GM23338 (cell line): ENCODE results near the gene TLE1. TPM values are rescaled to one million over a fixed set of nuclear protein-coding genes. Genes with fewer than 3 reads are reported as not detected.

ENCODE experiments used
- ATAC-seq: fragments of 200-7000 bp; cut with Tn5 transposase; 3 replicates; pipeline ENCODE4 v1.9.1; 2020
- DNase-seq: peaks from one replicate; pipeline ENCODE4 v3.0.0-alpha.2; 2015; ENCODE audit warnings: low spot score
- H2AFZ ChIP-seq: fragments of 200-600 bp; sonication (generic); 2 replicates; pipeline ENCODE4 v1.8.0; 2016; ENCODE audit warnings: antibody characterized with exemption, mild to moderate bottlenecking, moderate library complexity
- H3F3A ChIP-seq: fragments of 200-600 bp; sonication (generic); replicated peaks from 2 replicates; pipeline ENCODE4 v1.8.0; 2017; ENCODE audit warnings: antibody characterized with exemption, mixed run types, low read depth
- H3K27ac ChIP-seq: fragments of 200-600 bp; sonication (generic); 2 replicates; pipeline ENCODE4 v1.6.1; 2016; ENCODE audit warnings: low read depth
- H3K27me3 ChIP-seq: fragments of 200-600 bp; sonication (generic); 2 replicates; pipeline ENCODE4 v1.8.0; 2016; ENCODE audit warnings: mild to moderate bottlenecking, mixed run types, moderate library complexity; ENCODE audit not compliant: insufficient read depth
- H3K36me3 ChIP-seq: fragments of 200-600 bp; sonication (generic); 2 replicates; pipeline ENCODE4 v1.8.0; 2016; ENCODE audit warnings: mild to moderate bottlenecking; ENCODE audit not compliant: insufficient read depth
- H3K4me1 ChIP-seq: fragments of 200-600 bp; sonication (generic); 2 replicates; pipeline ENCODE4 v1.8.0; 2016; ENCODE audit warnings: mild to moderate bottlenecking, moderate library complexity; ENCODE audit not compliant: insufficient read depth
- H3K4me2 ChIP-seq: fragments of 200-600 bp; sonication (generic); 2 replicates; pipeline ENCODE4 v1.7.1; 2017; ENCODE audit warnings: mixed run types
- H3K4me3 ChIP-seq: fragments of 200-600 bp; sonication (generic); 2 replicates; pipeline ENCODE4 v1.6.1; 2016; ENCODE audit warnings: mixed run types
- H3K79me2 ChIP-seq: fragments of 200-600 bp; sonication (generic); replicated peaks from 2 replicates; pipeline ENCODE4 v1.8.0; 2017; ENCODE audit warnings: mild to moderate bottlenecking; ENCODE audit not compliant: insufficient read depth
- H3K9me2 ChIP-seq: fragments of 200-600 bp; sonication (generic); 2 replicates; pipeline ENCODE4 v1.8.0; 2017; ENCODE audit not compliant: insufficient read depth
- H4K20me1 ChIP-seq: fragments of 200-600 bp; sonication (generic); replicated peaks from 2 replicates; pipeline ENCODE4 v1.8.0; 2017; ENCODE audit warnings: mild to moderate bottlenecking; ENCODE audit not compliant: insufficient read depth
- H3K27ac Mint-ChIP-seq: 2 replicates; pipeline ENCODE4 v1.8.0; 2020; ENCODE audit warnings: inconsistent platforms, mild to moderate bottlenecking, moderate library complexity, mixed read lengths
- H3K27me3 Mint-ChIP-seq: 3 replicates; pipeline ENCODE4 v1.8.0; 2022; ENCODE audit warnings: low read depth, mild to moderate bottlenecking, moderate library complexity, mixed read lengths, inconsistent platforms; ENCODE audit not compliant: insufficient read depth, poor library complexity
- H3K36me3 Mint-ChIP-seq: 3 replicates; pipeline ENCODE4 v1.8.0; 2021; ENCODE audit warnings: low read depth, mild to moderate bottlenecking, inconsistent platforms, moderate library complexity, mixed read lengths
- H3K4me1 Mint-ChIP-seq: 3 replicates; pipeline ENCODE4 v1.8.0; 2020; ENCODE audit warnings: mild to moderate bottlenecking, inconsistent platforms, mixed read lengths
- H3K4me3 Mint-ChIP-seq: 3 replicates; pipeline ENCODE4 v1.8.0; 2021; ENCODE audit warnings: moderate library complexity, mild to moderate bottlenecking, inconsistent platforms, mixed read lengths
- H3K9me3 Mint-ChIP-seq: 3 replicates; pipeline ENCODE4 v1.8.0; 2020; ENCODE audit warnings: moderate library complexity, mild to moderate bottlenecking, inconsistent platforms, mixed read lengths
- CREB1 ChIP-seq: fragments of 250-450 bp; sonication (Bioruptor Pico); IDR thresholded peaks from 2 replicates; pipeline ENCODE4 v1.5.0; 2020; ENCODE audit warnings: low read depth, mild to moderate bottlenecking, moderate library complexity
- EZH2 ChIP-seq: fragments of 200-600 bp; sonication (generic); IDR thresholded peaks from one replicate; pipeline ENCODE4 v1.8.0; 2017; ENCODE audit warnings: antibody characterized with exemption, mild to moderate bottlenecking, low read depth; ENCODE audit not compliant: unreplicated experiment
- EZH2phosphoT487 ChIP-seq: fragments of 200-600 bp; sonication (generic); IDR thresholded peaks from one replicate; pipeline ENCODE4 v1.8.1; 2018; ENCODE audit warnings: antibody characterized with exemption; ENCODE audit not compliant: unreplicated experiment
- JUNB ChIP-seq: IDR thresholded peaks from one replicate; pipeline ENCODE4 v1.6.1; 2016; ENCODE audit warnings: antibody characterized with exemption; ENCODE audit not compliant: unreplicated experiment
- NANOG ChIP-seq: IDR thresholded peaks from 2 replicates; pipeline ENCODE4 v1.6.1; 2016; ENCODE audit warnings: antibody characterized with exemption, borderline replicate concordance
- POLR2AphosphoS5 ChIP-seq: IDR thresholded peaks from 2 replicates; pipeline ENCODE4 v1.6.1; 2016; ENCODE audit warnings: antibody characterized with exemption, low read depth
- STAT1 ChIP-seq: IDR thresholded peaks from one replicate; pipeline ENCODE4 v1.6.1; 2016; ENCODE audit warnings: antibody characterized with exemption; ENCODE audit not compliant: unreplicated experiment
- ZNF114 ChIP-seq: fragments of 250-450 bp; sonication (Bioruptor Pico); IDR thresholded peaks from 2 replicates; pipeline ENCODE4 v1.5.0; 2020; ENCODE audit warnings: mild to moderate bottlenecking, moderate library complexity
- ZNF331 ChIP-seq: fragments of 250-450 bp; sonication (Bioruptor Pico); IDR thresholded peaks from 2 replicates; pipeline ENCODE4 v1.5.0; 2020; ENCODE audit warnings: low read depth, mild to moderate bottlenecking, moderate library complexity
- polyA plus RNA-seq: library from polyadenylated mRNA; unstranded; fragments of >200 nt; fragmentation: Nextera tagmentation; extraction: Ambion mirVana; gene quantifications from 2 replicates; pipeline ENCODE4 v1.2.1, GENCODE V29; 2016
- total RNA-seq: library from RNA; depleted of rRNA; stranded (reverse); fragments of >200 nt; shearing (Covaris generic); gene quantifications from 2 replicates; pipeline ENCODE4 v1.2.3, GENCODE V29; 2014
- TF ChIP-seq, protein P1 (sequence below): IDR thresholded peaks from one replicate; pipeline ENCODE4 v1.6.1; 2018; ENCODE audit warnings: antibody characterized with exemption; ENCODE audit not compliant: unreplicated experiment
- TF ChIP-seq, protein P2 (sequence below): IDR thresholded peaks from 2 replicates; pipeline ENCODE4 v1.6.1; 2016; ENCODE audit warnings: antibody characterized with exemption
- TF ChIP-seq, protein P3 (sequence below), 2 experiments: fragments of 200-600 bp in 1 of 2; sonication (generic) in 1 of 2; conservative IDR thresholded peaks; 2 replicates each; pipeline versions ENCODE4 v1.5.1 to v1.6.1; 2016 to 2017; ENCODE audit warnings: antibody characterized with exemption in 2 of 2, low read depth in 2 of 2, mild to moderate bottlenecking in 2 of 2, moderate library complexity in 1 of 2
- TF ChIP-seq, protein P4 (sequence below): fragments of 250-450 bp; sonication (Bioruptor Pico); IDR thresholded peaks from 2 replicates; pipeline ENCODE4 v1.5.0; 2020; ENCODE audit warnings: mild to moderate bottlenecking, moderate library complexity

TLE1 gene
- total and polyA plus RNA-seq, 2 experiments from 2014 or later = 58.1 to 132 TPM

DNA sequence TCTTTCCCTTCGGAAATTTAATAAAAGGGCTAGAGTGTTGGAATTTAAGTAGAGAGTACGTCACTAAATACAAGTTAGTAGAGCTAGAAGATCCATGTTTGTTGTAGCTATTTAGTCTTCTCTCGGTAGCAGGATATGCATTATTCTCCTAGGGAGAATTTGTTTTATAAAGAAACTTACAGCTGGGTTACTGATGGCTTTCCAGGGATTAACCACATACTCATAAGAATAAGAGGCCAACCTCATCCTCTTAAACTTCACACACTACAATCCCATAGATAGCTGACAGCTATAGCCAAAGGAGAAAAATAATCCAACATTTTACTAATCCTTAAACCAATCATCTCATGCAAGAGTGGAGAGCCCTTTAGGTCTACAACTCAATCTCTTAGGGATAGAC, 43.0 kb downstream of the TLE1 start:
- peaks cover 59% of the 10 kb centered on the region for H3K4me1 Mint-ChIP-seq
- H3F3A ChIP-seq = 0 out of 2 replicates have a peak, but pooled peaks cover 11% of the 10 kb centered on the region

More for the DNA sequence above, 43.0 kb downstream of the TLE1 start:
- Histone ChIP-seq H3K79me2 (peaks cover 99% of the 10 kb centered on the region), H3K4me2 (peak overlapping the region; percentile 54), H3K9me2 (no peaks in the 10 kb centered on the region), H3K4me1 (peaks cover 63% of the 10 kb centered on the region), H4K20me1 (peaks cover 44% of the 10 kb centered on the region), H3K36me3 (peaks cover 4% of the 10 kb centered on the region; the same call in 1 of the 2 replicates), H2AFZ (no peak overlapping the region), H3K27me3 (no peaks in the 10 kb centered on the region), H3K27ac (peak overlapping the region; percentile 8), H3K4me3 (peak overlapping the region; percentile 11)
- no peaks in the 10 kb centered on the region; the same call in 2 of the 3 replicates for H3K9me3 Mint-ChIP-seq
- ATAC-seq (peak; percentile 55), DNase-seq (peak; percentile 31)
- H3K36me3 Mint-ChIP-seq = peaks cover 57% of the 10 kb centered on the region
- peak overlapping the region; percentile 81 for H3K27ac Mint-ChIP-seq
- H3K27me3 Mint-ChIP-seq = peaks cover 12% of the 10 kb centered on the region
- H3K4me3 Mint-ChIP-seq = peak overlapping the region; percentile 59
- TF ChIP-seq, protein P1, sequence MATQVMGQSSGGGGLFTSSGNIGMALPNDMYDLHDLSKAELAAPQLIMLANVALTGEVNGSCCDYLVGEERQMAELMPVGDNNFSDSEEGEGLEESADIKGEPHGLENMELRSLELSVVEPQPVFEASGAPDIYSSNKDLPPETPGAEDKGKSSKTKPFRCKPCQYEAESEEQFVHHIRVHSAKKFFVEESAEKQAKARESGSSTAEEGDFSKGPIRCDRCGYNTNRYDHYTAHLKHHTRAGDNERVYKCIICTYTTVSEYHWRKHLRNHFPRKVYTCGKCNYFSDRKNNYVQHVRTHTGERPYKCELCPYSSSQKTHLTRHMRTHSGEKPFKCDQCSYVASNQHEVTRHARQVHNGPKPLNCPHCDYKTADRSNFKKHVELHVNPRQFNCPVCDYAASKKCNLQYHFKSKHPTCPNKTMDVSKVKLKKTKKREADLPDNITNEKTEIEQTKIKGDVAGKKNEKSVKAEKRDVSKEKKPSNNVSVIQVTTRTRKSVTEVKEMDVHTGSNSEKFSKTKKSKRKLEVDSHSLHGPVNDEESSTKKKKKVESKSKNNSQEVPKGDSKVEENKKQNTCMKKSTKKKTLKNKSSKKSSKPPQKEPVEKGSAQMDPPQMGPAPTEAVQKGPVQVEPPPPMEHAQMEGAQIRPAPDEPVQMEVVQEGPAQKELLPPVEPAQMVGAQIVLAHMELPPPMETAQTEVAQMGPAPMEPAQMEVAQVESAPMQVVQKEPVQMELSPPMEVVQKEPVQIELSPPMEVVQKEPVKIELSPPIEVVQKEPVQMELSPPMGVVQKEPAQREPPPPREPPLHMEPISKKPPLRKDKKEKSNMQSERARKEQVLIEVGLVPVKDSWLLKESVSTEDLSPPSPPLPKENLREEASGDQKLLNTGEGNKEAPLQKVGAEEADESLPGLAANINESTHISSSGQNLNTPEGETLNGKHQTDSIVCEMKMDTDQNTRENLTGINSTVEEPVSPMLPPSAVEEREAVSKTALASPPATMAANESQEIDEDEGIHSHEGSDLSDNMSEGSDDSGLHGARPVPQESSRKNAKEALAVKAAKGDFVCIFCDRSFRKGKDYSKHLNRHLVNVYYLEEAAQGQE = no peak
- TF ChIP-seq ZNF331 = no peak
- TF ChIP-seq JUNB = no peak
- TF ChIP-seq, protein P2, sequence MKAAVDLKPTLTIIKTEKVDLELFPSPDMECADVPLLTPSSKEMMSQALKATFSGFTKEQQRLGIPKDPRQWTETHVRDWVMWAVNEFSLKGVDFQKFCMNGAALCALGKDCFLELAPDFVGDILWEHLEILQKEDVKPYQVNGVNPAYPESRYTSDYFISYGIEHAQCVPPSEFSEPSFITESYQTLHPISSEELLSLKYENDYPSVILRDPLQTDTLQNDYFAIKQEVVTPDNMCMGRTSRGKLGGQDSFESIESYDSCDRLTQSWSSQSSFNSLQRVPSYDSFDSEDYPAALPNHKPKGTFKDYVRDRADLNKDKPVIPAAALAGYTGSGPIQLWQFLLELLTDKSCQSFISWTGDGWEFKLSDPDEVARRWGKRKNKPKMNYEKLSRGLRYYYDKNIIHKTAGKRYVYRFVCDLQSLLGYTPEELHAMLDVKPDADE = no peak
- TF ChIP-seq POLR2AphosphoS5 = no peak
- TF ChIP-seq STAT1 = no peak
- TF ChIP-seq EZH2phosphoT487 = no peak
- TF ChIP-seq EZH2 = no peak
- TF ChIP-seq, protein P3, sequence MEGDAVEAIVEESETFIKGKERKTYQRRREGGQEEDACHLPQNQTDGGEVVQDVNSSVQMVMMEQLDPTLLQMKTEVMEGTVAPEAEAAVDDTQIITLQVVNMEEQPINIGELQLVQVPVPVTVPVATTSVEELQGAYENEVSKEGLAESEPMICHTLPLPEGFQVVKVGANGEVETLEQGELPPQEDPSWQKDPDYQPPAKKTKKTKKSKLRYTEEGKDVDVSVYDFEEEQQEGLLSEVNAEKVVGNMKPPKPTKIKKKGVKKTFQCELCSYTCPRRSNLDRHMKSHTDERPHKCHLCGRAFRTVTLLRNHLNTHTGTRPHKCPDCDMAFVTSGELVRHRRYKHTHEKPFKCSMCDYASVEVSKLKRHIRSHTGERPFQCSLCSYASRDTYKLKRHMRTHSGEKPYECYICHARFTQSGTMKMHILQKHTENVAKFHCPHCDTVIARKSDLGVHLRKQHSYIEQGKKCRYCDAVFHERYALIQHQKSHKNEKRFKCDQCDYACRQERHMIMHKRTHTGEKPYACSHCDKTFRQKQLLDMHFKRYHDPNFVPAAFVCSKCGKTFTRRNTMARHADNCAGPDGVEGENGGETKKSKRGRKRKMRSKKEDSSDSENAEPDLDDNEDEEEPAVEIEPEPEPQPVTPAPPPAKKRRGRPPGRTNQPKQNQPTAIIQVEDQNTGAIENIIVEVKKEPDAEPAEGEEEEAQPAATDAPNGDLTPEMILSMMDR (conservative IDR thresholded peaks at IDR 0.05; ENCODE audit: low read depth in 2 of 2) = no peak
- TF ChIP-seq, protein P4, sequence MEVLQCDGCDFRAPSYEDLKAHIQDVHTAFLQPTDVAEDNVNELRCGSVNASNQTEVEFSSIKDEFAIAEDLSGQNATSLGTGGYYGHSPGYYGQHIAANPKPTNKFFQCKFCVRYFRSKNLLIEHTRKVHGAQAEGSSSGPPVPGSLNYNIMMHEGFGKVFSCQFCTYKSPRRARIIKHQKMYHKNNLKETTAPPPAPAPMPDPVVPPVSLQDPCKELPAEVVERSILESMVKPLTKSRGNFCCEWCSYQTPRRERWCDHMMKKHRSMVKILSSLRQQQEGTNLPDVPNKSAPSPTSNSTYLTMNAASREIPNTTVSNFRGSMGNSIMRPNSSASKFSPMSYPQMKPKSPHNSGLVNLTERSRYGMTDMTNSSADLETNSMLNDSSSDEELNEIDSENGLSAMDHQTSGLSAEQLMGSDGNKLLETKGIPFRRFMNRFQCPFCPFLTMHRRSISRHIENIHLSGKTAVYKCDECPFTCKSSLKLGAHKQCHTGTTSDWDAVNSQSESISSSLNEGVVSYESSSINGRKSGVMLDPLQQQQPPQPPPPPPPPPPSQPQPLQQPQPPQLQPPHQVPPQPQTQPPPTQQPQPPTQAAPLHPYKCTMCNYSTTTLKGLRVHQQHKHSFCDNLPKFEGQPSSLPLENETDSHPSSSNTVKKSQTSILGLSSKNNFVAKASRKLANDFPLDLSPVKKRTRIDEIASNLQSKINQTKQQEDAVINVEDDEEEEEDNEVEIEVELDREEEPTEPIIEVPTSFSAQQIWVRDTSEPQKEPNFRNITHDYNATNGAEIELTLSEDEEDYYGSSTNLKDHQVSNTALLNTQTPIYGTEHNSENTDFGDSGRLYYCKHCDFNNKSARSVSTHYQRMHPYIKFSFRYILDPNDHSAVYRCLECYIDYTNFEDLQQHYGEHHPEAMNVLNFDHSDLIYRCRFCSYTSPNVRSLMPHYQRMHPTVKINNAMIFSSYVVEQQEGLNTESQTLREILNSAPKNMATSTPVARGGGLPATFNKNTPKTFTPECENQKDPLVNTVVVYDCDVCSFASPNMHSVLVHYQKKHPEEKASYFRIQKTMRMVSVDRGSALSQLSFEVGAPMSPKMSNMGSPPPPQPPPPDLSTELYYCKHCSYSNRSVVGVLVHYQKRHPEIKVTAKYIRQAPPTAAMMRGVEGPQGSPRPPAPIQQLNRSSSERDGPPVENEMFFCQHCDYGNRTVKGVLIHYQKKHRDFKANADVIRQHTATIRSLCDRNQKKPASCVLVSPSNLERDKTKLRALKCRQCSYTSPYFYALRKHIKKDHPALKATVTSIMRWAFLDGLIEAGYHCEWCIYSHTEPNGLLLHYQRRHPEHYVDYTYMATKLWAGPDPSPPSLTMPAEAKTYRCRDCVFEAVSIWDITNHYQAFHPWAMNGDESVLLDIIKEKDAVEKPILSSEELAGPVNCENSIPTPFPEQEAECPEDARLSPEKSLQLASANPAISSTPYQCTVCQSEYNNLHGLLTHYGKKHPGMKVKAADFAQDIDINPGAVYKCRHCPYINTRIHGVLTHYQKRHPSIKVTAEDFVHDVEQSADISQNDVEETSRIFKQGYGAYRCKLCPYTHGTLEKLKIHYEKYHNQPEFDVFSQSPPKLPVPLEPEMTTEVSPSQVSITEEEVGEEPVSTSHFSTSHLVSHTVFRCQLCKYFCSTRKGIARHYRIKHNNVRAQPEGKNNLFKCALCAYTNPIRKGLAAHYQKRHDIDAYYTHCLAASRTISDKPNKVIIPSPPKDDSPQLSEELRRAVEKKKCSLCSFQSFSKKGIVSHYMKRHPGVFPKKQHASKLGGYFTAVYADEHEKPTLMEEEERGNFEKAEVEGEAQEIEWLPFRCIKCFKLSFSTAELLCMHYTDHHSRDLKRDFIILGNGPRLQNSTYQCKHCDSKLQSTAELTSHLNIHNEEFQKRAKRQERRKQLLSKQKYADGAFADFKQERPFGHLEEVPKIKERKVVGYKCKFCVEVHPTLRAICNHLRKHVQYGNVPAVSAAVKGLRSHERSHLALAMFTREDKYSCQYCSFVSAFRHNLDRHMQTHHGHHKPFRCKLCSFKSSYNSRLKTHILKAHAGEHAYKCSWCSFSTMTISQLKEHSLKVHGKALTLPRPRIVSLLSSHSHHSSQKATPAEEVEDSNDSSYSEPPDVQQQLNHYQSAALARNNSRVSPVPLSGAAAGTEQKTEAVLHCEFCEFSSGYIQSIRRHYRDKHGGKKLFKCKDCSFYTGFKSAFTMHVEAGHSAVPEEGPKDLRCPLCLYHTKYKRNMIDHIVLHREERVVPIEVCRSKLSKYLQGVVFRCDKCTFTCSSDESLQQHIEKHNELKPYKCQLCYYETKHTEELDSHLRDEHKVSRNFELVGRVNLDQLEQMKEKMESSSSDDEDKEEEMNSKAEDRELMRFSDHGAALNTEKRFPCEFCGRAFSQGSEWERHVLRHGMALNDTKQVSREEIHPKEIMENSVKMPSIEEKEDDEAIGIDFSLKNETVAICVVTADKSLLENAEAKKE (CRISPR knock-in tag) = peak; percentile 75; the same call in 1 of the 2 replicates
- TF ChIP-seq NANOG = peak; percentile 43; the same call in 1 of the 2 replicates
- no peak for TF ChIP-seq ZNF114 (CRISPR knock-in tag)
- TF ChIP-seq CREB1 (CRISPR knock-in tag) = no peak
